HEK293T (cell line): ENCODE results near the gene NAT8L.
A peak's percentile ranks its signal among the peaks of the same experiment; 100 is the strongest.

Experiments
- CTCF ChIA-PET: fragments of 350-600 bp; formaldehyde crosslinking; extraction: SDS; loops from one replicate; lab custom pipeline; 2021; ENCODE audit warnings: antibody characterized with exemption, inconsistent platforms; lab: Yijun Ruan, JAX
- POLR2A ChIA-PET: fragments of 350-600 bp; formaldehyde crosslinking; extraction: SDS; loops from one replicate; lab custom pipeline; 2020; ENCODE audit warnings: antibody characterized with exemption, inconsistent platforms; lab: Yijun Ruan, JAX
- DNase-seq: peaks from one replicate; pipeline ENCODE4 v3.0.0; 2012; ENCODE audit warnings: mixed read lengths; ENCODE audit errors: extremely low spot score
- ARNT ChIP-seq: fragments of 450-650 bp; IDR thresholded peaks from 2 replicates; pipeline ENCODE4 v1.6.1; 2017; ENCODE audit warnings: mild to moderate bottlenecking
- BHLHE40 ChIP-seq: fragments of 450-650 bp; IDR thresholded peaks from 2 replicates; pipeline ENCODE4 v1.6.1; 2016; ENCODE audit warnings: mild to moderate bottlenecking, moderate library complexity, borderline replicate concordance
- CTBP1 ChIP-seq: fragments of 450-650 bp; IDR thresholded peaks from 2 replicates; pipeline ENCODE4 v1.6.1; 2016; ENCODE audit warnings: borderline replicate concordance
- ELF4 ChIP-seq: fragments of 450-650 bp; IDR thresholded peaks from 2 replicates; pipeline ENCODE4 v1.6.1; 2017; ENCODE audit warnings: antibody characterized with exemption
- FOXA1 ChIP-seq: fragments of 450-650 bp; IDR thresholded peaks from 2 replicates; pipeline ENCODE4 v1.6.1; 2016; ENCODE audit warnings: mild to moderate bottlenecking
- FOXK2 ChIP-seq: fragments of 450-650 bp; IDR thresholded peaks from 2 replicates; pipeline ENCODE4 v1.6.1; 2016; ENCODE audit warnings: mild to moderate bottlenecking
- FOXM1 ChIP-seq: fragments of 450-650 bp; IDR thresholded peaks from 2 replicates; pipeline ENCODE4 v1.6.1; 2017; ENCODE audit warnings: mild to moderate bottlenecking, borderline replicate concordance
- HDGF ChIP-seq: fragments of 450-650 bp; IDR thresholded peaks from 2 replicates; pipeline ENCODE4 v1.6.1; 2017; ENCODE audit warnings: antibody characterized with exemption, borderline replicate concordance
- L3MBTL2 ChIP-seq: fragments of 450-650 bp; conservative IDR thresholded peaks from 2 replicates; pipeline ENCODE4 v1.6.1; 2016; ENCODE audit warnings: mild to moderate bottlenecking
- LEF1 ChIP-seq: fragments of 450-650 bp; IDR thresholded peaks from 2 replicates; pipeline ENCODE4 v1.6.1; 2017; ENCODE audit warnings: mild to moderate bottlenecking, borderline replicate concordance
- NFRKB ChIP-seq: fragments of 450-650 bp; IDR thresholded peaks from 2 replicates; pipeline ENCODE4 v1.6.1; 2016; ENCODE audit warnings: mild to moderate bottlenecking, moderate library complexity
- SP1 ChIP-seq: fragments of 450-650 bp; IDR thresholded peaks from 2 replicates; pipeline ENCODE4 v1.6.1; 2017
- SUZ12 ChIP-seq: fragments of 450-650 bp; IDR thresholded peaks from 2 replicates; pipeline ENCODE4 v1.6.1; 2016; ENCODE audit warnings: mild to moderate bottlenecking
- TARDBP ChIP-seq: fragments of 450-650 bp; IDR thresholded peaks from 2 replicates; pipeline ENCODE4 v1.6.1; 2016
- ZNF384 ChIP-seq: fragments of 450-650 bp; IDR thresholded peaks from 2 replicates; pipeline ENCODE4 v1.6.1; 2016
- TF ChIP-seq, protein P1 (sequence below): fragments of 450-650 bp; IDR thresholded peaks from 2 replicates; pipeline ENCODE4 v1.6.1; 2016

Gene NAT8L

DNA sequence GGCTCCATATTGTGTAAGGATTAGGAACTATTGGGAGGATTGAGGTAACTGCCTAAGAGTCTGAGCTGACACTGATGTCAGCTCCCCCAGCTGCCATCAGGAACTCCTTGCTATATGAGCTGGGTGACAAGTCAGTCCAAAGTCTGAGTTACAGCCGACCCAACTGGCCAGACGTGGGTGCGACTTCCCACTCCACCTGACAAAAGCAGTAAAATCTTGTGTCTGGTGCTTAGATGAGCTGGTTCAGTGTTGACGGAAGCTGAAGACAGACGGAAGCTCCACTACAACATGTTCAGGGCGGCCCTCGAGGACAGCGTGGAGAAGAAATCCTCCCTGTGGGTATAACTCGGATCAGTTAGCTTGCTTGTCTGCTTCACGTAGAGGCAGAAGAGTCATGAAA lies 22.8 kb upstream of the NAT8L start:
- ChIA-PET POLR2A (interaction anchor here (1.2 kb wide), 2 partner anchors 27 to 28 kb away, joined by 3 to 5 read pairs; partner anchors contain the start of gene NELFA), CTCF (no interaction called here)
- TF ChIP-seq FOXM1 (no peak), ELF4 (no peak), SP1 (no peak)
- DNase-seq = no peak

DNA sequence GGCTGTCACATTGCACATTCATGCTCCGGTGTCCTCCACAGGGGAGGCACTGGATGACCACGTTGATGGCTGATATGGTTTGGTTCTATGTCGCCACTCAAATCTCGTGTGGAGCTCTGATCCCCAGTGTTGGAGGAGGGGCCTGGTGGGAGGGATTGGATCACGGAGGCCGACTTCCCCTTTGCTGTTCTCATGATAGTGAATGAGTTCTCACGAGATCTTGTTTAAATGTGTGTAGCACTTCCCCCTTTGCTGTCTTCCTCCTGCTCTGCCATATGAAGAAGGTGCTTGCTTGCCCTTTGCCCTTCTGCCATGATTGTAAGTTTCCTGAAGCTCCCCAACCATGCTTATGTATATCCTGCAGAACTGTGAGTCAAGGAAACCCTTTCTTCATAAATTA lies 22.3 kb upstream of the NAT8L start:
- no peak for TF ChIP-seq L3MBTL2
- TF ChIP-seq FOXK2 = no peak
- TF ChIP-seq CTBP1 = no peak
- TF ChIP-seq SP1 = no peak
- no peak for TF ChIP-seq ZNF384
- no peak for TF ChIP-seq FOXM1
- CTCF ChIA-PET = no interaction called here
- no peak for DNase-seq
- POLR2A ChIA-PET = interaction anchor here (1.2 kb wide), 1 partner anchor 27 kb away, joined by 3 read pairs; no protein-coding TSS in a partner anchor

DNA sequence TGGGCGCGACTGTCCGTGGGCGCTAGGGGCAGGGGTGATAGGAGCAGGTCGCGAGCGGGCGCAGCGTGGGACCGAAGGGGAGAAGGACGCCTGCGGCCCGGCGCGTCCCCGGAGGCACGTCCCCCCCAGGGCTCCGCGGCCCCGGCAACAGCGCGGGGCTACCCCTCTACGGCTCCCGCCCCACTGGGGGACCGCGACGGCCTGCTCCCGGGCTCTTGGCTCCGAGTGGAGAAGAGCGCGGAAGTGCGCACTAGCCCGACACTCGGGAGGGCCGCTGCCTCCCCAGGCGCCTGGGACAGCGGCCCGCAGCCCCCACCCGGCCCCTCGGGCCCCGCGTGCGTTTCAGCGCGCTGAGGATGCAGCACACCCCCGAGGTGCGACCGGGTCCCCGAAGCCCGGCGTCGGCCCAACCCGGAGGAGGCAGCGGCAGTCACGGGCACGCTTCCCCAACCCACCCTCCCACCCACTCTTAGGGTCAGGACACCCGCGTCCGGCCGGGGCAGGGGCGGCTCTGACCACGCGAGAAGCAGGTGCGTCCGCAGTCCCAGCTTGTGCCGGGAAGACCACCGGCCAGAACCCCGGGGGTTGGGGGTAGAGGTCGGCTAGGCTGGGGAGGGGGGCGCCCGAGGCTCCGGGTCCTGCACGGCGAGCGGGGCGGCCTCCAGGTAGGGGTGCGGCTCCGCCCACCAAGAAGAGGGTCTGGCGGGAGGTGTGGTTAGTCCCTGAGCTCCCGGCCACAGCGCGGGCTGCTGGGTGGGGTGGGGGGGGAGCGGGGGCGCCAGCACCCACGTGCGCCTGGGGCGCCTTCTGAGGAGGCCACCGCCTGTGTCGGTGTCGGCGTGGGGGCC lies 18.5 kb upstream of the NAT8L start:
- ChIA-PET CTCF (no interaction called here), POLR2A (interaction anchor here (1.6 kb wide), 1 partner anchor 31 kb away, joined by 10 read pairs; the partner anchor contains the start of gene NELFA)
- no peak for DNase-seq

DNA sequence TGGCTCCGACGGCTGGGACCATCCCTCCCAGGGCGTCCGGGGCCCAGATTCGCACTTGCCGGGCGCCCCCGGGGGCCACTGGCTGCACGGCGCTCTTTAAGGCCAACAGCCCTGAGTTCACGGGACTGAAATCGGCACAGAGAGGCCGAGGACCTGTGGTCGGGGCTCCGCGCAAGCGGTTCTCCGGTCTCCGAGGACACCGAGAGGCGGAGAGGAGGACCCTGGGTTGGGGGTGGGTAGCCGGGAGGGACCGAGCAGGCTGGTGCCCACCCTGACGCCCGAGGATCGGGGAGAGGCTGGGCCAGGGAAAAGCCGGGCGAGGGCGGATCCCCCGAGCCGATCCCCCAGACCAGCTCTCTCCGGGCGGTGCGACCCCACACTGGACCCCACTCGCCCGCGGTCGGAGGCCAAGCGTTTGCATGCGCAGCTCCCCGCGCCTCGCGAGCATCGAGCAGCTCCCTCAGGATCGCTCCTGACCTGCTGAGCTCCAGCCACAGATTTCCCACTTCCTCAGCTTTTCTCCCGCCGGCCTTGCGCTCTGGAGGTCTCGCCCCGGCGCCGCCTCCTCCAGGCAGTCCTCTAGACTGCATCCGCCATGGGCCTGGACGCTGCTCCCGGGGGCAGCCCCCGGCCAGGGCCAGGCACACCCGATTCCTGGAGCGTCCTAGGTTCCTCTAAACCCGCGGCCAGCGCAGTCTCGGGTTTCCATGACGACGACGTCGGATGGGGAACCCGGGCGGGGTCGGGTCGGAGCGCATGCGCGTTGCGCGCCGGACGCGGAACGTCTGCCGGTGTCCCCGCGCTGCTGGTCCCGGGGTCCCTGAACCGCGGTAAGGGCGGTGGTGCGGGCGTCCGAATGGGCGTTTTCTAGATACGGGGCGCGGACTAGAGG lies 17.6 kb upstream of the NAT8L start:
- peak; percentile 97 for DNase-seq
- POLR2A ChIA-PET = interaction anchor here (1.6 kb wide), 1 partner anchor 32 kb away, joined by 10 read pairs; the partner anchor contains the start of gene NELFA
- CTCF ChIA-PET = no interaction called here
- TF ChIP-seq LEF1 = no peak
- peak; percentile 59 for TF ChIP-seq L3MBTL2

More for the DNA sequence above, 18.5 kb upstream of the NAT8L start:
- no peak for TF ChIP-seq LEF1
- no peak for TF ChIP-seq ARNT
- no peak for TF ChIP-seq BHLHE40
- TF ChIP-seq CTBP1 = no peak
- no peak for TF ChIP-seq TARDBP

DNA sequence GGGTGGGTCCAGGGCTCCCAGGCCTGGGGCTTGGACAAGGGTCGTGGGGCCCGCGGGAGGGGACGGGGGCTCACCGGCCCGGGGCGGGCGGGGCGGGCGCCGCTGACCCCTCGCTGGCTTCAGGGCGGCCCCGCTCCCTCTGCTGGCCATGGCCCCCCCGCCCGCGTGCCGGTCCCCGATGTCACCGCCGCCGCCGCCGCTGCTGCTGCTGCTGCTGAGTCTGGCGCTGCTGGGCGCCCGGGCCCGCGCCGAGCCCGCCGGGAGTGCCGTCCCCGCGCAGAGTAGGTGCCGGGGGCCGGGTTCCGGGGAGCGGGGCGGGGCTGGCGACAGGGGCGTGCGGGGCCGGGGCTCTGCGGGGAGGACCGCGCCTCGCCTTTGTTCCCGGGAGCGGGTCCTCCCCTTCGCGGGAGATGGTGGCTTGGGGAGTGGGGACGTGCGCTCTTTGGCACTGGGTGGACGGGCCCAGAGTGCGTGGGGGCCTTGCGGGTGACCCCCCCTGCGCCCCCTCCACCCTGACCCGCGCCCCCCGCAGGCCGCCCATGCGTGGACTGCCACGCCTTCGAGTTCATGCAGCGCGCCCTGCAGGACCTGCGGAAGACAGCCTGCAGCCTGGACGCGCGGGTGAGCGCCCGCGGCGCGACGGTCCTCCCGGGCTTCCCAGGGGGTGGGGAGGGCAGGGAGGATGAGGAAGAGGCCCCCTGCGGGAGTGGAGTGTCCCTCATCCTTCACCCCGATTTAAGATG lies 16.8 kb upstream of the NAT8L start:
- POLR2A ChIA-PET = interaction anchor here (0.6 to 1.6 kb wide), 2 partner anchors 33 kb away, joined by 3 to 10 read pairs; partner anchors contain the start of gene NELFA
- DNase-seq = peak; percentile 49
- CTCF ChIA-PET = no interaction called here
- TF ChIP-seq LEF1 (no peak), HDGF (no peak), ELF4 (no peak), SUZ12 (no peak), FOXK2 (no peak), FOXM1 (no peak), ZNF384 (no peak), SP1 (no peak), ARNT (no peak), FOXA1 (no peak)
- TF ChIP-seq, protein P1, sequence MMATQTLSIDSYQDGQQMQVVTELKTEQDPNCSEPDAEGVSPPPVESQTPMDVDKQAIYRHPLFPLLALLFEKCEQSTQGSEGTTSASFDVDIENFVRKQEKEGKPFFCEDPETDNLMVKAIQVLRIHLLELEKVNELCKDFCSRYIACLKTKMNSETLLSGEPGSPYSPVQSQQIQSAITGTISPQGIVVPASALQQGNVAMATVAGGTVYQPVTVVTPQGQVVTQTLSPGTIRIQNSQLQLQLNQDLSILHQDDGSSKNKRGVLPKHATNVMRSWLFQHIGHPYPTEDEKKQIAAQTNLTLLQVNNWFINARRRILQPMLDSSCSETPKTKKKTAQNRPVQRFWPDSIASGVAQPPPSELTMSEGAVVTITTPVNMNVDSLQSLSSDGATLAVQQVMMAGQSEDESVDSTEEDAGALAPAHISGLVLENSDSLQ = no peak

DNA sequence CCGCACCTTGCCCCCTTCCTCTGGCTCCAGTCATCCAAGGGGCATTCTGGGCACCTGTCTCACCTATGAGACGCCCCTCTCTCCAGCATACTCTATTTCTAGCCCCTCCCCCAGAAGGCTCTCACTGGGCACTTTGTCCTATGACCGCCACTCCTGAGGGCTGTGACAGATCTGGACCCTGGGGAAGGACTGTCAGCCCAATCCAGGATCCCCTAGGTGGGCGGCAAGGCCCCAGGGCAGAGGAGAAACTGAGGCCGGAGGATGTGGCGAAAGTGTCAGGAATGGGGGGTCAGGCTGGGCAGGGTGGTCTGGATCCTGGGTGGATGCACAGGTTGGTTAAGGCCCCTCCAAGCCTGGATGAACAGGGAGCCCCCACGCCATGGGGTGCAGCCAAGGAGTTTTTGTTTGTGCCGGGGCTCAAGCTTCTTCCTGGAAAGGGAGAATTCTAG lies 16.2 kb upstream of the NAT8L start:
- DNase-seq = no peak
- ChIA-PET POLR2A (interaction anchor here (0.6 kb wide), 1 partner anchor 34 kb away, joined by 3 read pairs; no protein-coding TSS in a partner anchor), CTCF (no interaction called here)
- TF ChIP-seq SUZ12 (no peak), ARNT (no peak), BHLHE40 (no peak), TARDBP (no peak), ZNF384 (no peak), HDGF (no peak), FOXA1 (no peak), SP1 (no peak), L3MBTL2 (no peak), CTBP1 (no peak), ELF4 (no peak), NFRKB (no peak), FOXM1 (no peak), LEF1 (no peak), FOXK2 (no peak)
- TF ChIP-seq, protein P1 = no peak
